Choroid plexus epithelial cell (primary cell): ENCODE results near the gene TGFBRAP1.

Source experiments
- DNase-seq: peaks from one replicate; pipeline ENCODE4 v3.0.0-alpha.2; 2010; ENCODE audit warnings: low read depth
- H3K4me3 ChIP-seq: 2 replicates; pipeline ENCODE4 v1.5.1; 2011; ENCODE audit warnings: low read depth, mild to moderate bottlenecking, control low read depth, low read length, moderate library complexity
- TF ChIP-seq, protein P1 (sequence below): conservative IDR thresholded peaks from 2 replicates; pipeline ENCODE4 v1.5.1; 2011; ENCODE audit warnings: low read depth, mild to moderate bottlenecking, control low read depth, inconsistent platforms, low read length, moderate library complexity

TGFBRAP1 gene

DNA sequence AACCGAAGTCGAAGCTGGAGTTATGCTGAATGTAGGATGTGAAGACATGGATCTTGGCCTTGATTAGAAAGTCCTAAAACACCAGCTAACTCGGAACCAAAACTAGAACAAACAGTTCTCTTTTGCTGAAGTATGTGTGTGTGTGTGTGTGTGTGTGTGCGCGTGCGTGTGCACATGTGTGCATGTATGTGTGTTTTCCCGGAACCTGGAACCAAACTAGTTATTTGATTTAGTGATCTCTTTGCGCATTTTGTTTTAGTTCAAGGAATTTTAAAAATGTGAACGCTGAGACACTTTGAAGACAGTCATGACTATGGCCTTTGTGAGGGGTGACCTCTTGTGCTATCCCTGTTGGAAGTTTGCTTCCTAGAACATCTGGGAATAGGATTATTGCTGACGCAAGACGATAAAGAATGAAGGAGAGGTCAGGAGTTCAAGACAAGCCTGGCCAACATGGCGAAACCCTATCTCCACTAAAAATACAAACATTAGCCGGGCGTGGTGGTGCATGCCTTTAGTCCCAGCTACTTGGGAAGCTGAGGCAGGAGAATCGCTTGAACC, 45.5 kb upstream of the TGFBRAP1 start:
- H3K4me3 ChIP-seq: no peak overlapping the region
- DNase-seq: peak; percentile 90
- TF ChIP-seq, protein P1, sequence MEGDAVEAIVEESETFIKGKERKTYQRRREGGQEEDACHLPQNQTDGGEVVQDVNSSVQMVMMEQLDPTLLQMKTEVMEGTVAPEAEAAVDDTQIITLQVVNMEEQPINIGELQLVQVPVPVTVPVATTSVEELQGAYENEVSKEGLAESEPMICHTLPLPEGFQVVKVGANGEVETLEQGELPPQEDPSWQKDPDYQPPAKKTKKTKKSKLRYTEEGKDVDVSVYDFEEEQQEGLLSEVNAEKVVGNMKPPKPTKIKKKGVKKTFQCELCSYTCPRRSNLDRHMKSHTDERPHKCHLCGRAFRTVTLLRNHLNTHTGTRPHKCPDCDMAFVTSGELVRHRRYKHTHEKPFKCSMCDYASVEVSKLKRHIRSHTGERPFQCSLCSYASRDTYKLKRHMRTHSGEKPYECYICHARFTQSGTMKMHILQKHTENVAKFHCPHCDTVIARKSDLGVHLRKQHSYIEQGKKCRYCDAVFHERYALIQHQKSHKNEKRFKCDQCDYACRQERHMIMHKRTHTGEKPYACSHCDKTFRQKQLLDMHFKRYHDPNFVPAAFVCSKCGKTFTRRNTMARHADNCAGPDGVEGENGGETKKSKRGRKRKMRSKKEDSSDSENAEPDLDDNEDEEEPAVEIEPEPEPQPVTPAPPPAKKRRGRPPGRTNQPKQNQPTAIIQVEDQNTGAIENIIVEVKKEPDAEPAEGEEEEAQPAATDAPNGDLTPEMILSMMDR: no peak

DNA sequence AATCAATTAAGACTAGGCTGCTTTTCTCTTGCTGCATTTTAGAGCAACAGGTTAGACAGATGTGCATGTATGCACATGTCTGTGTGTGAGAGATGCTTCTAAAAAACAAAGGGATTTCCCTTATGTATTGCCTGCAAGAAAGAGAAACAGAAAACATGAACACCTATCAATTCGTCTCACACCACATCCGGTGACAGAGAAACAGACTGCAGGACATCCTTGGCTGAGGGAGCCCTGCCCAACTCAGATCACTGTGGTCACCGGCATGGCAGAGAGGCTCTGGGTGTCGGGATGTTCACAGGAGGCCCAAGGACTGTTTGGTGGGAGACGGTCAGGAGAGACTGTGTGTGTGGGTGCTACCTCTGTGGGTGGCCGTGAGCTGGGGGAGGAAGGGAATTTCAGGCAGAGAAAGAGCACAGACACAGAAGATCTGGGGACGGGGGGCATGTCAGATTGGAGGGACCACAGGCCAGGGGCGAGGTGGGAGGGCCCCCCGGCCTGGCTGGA, 44.4 kb upstream of the TGFBRAP1 start:
- no peak overlapping the region for H3K4me3 ChIP-seq
- DNase-seq: peak; percentile 41
- TF ChIP-seq, protein P1: no peak

DNA sequence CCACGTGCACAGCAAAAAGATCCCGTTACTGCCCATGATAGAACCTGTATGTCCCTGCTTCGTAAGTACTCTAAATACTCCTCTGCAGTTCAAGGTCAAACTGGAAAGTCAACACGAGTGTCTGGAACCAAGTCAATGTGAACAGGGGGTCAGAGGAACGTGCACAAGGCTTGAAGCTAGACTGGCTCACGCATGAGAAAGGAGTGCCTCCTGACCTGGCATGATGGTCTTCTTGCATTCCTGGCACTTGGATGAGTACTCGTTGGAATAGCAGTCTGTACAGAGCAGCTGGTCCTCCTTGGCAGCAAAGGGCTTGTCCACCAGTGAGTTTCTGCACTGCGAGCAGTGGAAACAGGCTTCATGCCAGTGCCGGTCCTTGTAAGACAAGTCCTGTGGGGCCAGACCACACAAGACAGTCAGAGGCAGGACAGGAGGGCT, 43.8 kb upstream of the TGFBRAP1 start:
- DNase-seq: peak; percentile 61
- H3K4me3 ChIP-seq: no peak overlapping the region
- TF ChIP-seq, protein P1: no peak

DNA sequence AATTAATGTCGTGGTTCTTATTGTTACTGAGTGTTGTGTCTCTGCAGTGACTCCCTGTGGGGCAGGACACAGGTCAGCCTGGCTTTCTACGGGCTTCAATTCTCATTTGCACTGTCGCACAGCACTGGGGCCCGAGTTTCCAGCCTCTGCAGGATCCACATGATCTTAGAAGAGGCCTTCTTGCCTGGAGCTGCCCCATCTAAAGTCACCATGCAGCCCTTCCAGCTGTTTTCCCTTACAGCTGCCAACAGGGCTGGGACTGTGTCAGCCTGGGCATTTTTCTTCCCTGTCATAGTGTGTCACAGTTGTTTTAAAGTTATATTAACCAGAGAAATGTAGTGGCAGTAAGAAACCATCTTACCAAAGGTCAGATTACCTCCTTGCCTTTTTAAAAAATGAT, 42.3 kb upstream of the TGFBRAP1 start:
- no peak overlapping the region for H3K4me3 ChIP-seq
- TF ChIP-seq, protein P1: no peak
- DNase-seq: no peak

DNA sequence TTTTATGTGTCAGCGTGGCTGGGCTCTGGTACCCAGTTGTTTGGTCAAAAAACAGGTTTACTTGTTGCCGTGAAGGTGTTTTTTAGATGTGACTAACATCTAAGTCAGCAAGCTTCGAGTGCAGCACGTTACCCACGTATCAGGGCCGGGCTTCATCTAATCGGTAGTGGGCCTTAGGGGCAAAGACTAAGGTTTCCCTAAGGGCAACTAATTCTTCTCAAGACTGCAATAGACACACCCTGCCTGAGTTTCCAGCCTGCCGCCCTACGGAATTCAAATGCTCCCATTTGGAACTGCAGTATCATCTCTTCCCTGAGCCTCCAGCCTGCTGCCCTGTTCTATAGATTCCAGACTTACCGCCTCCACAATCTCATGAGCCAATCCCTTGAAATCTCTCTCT, 41.6 kb upstream of the TGFBRAP1 start:
- TF ChIP-seq, protein P1: no peak
- no peak for DNase-seq
- H3K4me3 ChIP-seq: no peak overlapping the region

DNA sequence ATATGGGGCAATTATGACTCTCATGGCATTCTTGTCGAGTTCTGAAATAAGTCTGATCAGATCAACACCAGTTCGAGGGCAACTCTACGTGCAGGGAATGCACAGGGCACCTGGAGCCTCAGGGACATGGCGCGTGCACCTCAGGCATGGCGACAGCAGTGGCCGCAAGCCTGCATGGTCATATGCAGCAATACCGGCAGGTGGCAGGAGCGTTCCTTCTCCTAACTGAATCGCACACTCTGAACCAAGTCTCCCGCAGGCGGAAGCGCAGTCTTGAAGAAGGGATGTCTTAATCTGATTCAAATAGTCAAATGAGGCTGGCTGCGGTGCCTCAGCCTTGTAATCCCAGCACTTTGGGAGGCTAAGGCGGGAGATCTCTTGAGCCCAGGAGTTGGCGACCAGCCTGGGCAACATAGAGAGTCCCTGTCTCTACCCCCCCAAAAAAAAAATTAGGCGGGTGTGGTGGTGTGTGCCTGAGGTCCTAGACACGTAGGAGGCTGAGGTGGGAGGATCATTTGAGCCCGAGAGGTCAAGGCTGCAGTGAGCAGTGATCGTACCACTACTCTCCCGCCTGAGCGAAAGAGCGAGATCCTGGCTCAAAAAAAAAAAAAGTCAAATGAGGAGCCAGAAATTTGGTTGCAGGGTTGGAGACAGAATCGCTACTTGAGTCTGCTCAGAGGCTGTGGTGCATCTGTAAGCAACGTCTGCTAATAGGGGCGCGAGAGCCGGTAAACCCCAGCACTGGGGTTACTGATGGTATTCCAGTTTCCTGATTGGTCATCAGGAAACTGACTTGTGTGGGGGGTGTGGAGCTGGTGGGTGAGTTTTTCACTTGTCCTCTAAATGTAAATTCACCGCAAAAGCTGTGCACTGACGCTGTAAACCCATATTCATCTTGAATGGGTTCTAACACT, 40.5 kb upstream of the TGFBRAP1 start:
- H3K4me3 ChIP-seq: no peak overlapping the region
- TF ChIP-seq, protein P1: peak; percentile 92
- DNase-seq: peak; percentile 93
